NOMO-1 treated with dmso at 0.1 percent for 144 hours (cell line): Measurements from ENCODE around the gene SZT2.

Experiments
- DNase-seq: peaks from one replicate; lab custom pipeline; 2025; ENCODE audit not compliant: unreplicated experiment; lab: John Stamatoyannopoulos, UW

Gene SZT2

GRCh38 chr1:43441166-43441893, 51.6 kb downstream of the SZT2 start:
- no peak for DNase-seq

GRCh38 chr1:43441894-43442637, 52.4 kb downstream of the SZT2 start:
- no peak for DNase-seq

- no peak for DNase-seq
These were observed 53.1 kb downstream of the SZT2 start for GRCh38 chr1:43442756-43443155.

- no peak for DNase-seq
These were observed 53.7 kb downstream of the SZT2 start for GRCh38 chr1:43443197-43443946.

- DNase-seq = no peak
These were observed 54.6 kb downstream of the SZT2 start for GRCh38 chr1:43444151-43444828.

- no peak for DNase-seq
These were observed 55.1 kb downstream of the SZT2 start for GRCh38 chr1:43444836-43445235.

GRCh38 chr1:43445606-43446387, 56.1 kb downstream of the SZT2 start:
- no peak for DNase-seq

- DNase-seq = no peak
These were observed 56.7 kb downstream of the SZT2 start for GRCh38 chr1:43446388-43446740.

GRCh38 chr1:43446881-43447835, 57.5 kb downstream of the SZT2 start:
- no peak for DNase-seq

GRCh38 chr1:43447891-43448708, 58.4 kb downstream of the SZT2 start:
- no peak for DNase-seq

- no peak for DNase-seq
These were observed 59.4 kb downstream of the SZT2 start for GRCh38 chr1:43448955-43449707.

- DNase-seq = no peak
These were observed 60.0 kb downstream of the SZT2 start for GRCh38 chr1:43449708-43450069.

- DNase-seq = no peak
These were observed 60.7 kb downstream of the SZT2 start for GRCh38 chr1:43450251-43450941.

- DNase-seq = no peak
These were observed 61.5 kb downstream of the SZT2 start for GRCh38 chr1:43451157-43451591.

- DNase-seq = no peak
These were observed 62.2 kb downstream of the SZT2 start for GRCh38 chr1:43451701-43452532.

GRCh38 chr1:43452789-43453441, 63.2 kb downstream of the SZT2 start:
- no peak for DNase-seq
